Nucleus accumbens (tissue), 56 donors: ENCODE measurements around the gene FARS2.

Experiments
- DNase-seq, 56 donors: peaks; one replicate each; lab custom pipeline; 2025; lab: John Stamatoyannopoulos, UW

Gene FARS2

GRCh38 chr6:5732496-5732895 is 471.2 kb downstream of the FARS2 start:
- DNase-seq = no peak

GRCh38 chr6:5736016-5736738 is 474.9 kb downstream of the FARS2 start:
- no peak for DNase-seq

DNA sequence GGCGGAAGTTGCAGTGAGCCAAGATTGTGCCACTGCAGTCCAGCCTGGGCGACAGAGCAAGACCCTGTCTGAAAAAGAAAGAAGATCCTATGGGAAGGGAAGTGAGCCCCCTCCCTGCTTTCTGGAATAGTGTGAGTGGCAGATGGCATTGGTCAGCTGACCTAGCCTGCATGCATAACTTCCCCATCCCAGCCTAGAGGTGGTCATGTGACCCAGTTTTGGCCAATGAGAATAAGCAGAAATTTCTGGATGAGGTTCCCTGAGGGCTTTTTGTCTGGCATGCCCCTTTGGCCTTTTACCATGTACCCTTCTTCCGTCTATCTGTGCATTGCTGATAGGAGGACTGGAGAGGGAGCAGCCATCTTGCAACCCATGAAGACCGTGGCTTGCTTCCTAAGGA is 476.1 kb downstream of the FARS2 start:
- no peak for DNase-seq

DNA sequence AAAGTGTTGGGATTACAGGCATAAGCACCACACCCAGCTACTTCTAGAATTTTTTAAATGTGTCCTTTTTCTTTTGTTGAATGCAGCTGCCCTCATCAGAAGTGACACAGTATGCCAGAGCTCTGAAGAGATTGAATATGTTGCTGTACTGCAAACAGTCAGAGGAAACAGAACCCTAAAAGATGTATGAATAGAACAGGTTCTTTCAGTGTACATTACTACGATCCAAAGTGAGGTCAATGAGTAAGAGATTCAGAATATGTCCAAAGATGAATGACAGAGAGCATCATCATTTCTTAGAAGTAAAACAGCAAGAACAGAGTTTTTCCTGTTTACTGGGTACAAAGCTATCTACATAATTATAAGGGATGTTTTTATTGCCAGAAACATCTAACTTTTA is 476.9 kb downstream of the FARS2 start:
- DNase-seq = no peak

- DNase-seq = no peak
Observed at GRCh38 chr6:5744497-5744896, 483.2 kb downstream of the FARS2 start.

DNA sequence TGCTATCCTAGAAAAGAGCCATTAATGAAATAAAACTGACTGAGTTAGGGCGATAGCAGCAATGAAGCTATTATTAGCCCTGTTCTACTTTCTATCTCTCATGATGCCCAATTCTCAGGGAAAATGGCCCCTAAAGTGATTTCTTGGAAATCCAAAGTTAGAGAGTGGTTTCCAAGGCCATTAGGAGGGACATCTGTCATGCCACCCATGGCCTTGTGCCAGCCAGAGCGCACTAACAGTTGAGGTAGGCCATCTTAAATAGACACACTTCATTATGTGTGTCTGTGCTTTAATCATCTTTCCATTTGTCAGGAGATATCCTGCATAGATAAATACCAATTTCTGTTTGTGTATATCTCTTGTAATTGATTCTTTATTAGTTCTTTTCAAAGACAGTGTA is 483.8 kb downstream of the FARS2 start:
- no peak for DNase-seq

DNA sequence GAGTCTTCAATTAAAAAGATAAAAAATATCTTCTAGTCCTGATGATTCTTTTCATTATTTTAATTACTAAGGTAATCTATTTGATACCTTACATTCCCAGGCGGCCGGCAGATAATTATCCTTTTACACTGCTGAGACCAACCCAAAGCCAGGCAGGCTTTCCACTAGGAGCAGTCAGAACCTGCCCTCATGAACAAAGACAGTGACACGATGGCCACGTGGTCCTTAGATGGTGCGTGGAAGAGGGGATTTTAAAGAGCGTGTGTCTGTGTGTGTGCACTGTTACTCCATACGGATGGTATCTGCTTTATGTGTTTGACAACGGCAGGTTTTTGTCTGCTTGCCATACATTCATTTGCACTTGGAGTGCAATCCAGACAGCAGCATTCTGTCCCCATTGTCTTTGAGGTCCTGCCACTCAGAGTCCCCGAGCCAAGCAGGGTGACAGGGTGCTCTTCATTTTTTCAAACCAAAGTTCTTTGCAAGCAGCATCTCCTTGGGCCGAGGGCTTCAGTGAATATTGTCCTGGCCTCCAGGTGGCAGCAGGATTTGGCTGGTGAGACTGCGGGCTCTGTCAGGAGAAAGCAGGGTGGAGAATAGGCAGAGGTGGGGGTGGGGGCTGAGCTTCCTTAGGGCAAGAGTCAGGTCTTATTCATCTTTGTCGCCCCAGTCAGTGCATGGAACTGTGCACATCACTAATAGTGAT is 484.9 kb downstream of the FARS2 start:
- DNase-seq = peak in 1 of 56 donors; percentile 8

- DNase-seq = no peak
Observed at GRCh38 chr6:5746759-5747130, 485.4 kb downstream of the FARS2 start.

- no peak for DNase-seq
Observed at GRCh38 chr6:5747379-5747778, 486.1 kb downstream of the FARS2 start.

- DNase-seq = peak in 1 of 56 donors; percentile 4
Observed at GRCh38 chr6:5749016-5749650, 487.8 kb downstream of the FARS2 start.

DNA sequence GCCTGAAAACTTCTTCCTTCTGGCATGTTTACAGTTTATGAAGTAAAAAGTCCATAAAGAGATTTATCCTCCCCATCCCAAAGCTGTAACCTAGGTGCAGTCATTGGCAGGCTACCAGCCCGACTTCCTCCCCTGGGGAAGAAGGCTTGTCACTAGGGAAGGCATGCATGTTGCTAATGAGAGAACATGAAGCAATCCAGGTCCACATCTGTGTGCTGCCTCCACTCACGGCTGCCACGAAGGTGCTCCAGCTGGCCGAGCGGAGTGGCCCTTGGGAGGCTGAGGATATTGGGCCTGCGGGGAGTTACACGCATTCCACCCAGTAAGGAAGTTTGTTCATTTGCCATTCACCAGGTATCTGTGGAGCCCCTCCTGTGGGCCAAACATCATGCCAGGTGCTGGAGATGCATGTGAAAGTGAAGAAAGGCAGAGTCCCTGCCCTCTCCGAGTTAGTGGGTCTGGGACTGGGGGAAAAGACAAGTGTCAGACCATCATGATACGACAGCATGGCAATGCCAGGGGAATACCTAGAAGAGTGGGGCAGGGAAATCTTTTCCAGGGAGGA is 488.4 kb downstream of the FARS2 start:
- DNase-seq = no peak

DNA sequence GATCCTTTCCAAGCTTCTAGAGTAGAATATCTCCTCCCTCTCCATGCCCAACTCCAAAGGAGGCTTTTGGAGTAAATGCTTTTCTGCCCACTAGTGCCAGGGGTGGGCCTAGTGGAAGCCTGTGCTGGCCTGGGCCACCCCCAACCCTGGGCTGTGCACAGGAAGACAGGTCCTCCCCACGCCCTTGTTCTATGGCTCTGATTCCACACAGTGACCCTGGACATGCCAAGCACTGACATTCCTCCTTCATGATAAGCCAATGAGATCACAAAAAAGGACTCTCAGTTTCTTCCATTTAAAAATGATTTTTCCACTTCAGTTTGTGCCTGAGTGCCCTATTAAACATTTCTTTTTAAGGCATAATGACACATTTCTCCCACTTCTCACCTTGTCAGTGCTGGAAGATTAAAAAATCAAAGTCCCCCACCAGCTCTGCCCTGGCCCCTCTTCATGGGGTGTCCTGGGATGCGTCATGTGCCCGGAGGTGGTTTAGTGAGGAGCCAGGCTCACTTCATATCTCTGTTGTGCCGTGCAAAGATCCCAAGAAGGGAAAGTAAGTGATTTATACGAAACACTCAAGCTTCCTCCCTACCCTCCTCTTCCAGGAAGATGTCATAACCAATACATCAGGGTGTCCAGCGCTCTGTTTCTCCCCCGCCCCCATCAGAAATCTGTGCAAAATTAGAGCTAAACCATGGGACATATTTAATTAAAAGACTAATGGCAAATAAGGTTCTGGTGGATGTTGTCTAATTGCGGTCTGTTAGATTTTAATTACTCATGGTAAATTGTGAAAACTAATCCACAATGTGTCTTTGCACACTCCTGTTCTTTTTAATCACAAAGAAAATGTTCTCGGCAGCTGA is 490.4 kb downstream of the FARS2 start:
- DNase-seq = no peak

- DNase-seq = peak in 23 of 56 donors; percentile 4 to 62 (median 20)
Observed at GRCh38 chr6:5752391-5752680, 491.0 kb downstream of the FARS2 start.

GRCh38 chr6:5753209-5753608 is 491.9 kb downstream of the FARS2 start:
- DNase-seq = no peak

DNA sequence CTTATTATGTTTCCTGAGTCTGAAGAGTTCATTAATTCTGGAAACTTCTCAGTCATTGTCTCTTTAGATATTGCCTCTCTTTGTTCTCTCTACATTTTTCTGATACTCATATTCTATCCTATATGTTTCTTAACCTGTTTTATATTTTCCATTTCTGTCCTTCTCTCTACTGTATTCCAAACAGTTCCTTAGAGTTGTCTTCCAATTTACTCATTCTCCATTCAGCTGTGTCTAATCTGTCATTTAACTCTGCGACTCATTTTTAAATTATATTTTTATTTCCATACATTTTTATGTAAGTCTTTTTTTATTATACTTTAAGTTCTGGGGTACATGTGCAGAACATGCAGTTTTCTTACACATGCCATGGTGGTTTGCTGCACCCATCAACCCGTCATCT is 493.6 kb downstream of the FARS2 start:
- no peak for DNase-seq

DNA sequence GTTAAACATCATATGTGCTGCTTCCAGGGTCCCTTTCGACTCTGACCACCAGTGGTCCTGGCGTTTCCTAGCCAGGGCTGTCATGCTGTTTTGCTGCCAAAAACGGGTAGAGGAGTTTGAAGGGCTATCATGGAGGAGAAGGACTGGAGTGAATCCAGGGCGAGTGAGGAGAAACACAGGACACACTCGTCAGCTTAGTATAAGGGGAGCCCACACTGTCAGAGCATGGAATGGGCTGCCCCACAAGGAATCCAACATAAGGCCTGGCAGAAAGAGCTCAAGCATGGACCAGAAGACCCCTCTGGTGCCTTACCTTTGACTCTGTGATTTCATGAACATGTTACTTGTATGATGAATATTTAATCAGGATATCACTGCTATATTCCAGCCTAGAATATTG is 498.3 kb downstream of the FARS2 start:
- DNase-seq = no peak

DNA sequence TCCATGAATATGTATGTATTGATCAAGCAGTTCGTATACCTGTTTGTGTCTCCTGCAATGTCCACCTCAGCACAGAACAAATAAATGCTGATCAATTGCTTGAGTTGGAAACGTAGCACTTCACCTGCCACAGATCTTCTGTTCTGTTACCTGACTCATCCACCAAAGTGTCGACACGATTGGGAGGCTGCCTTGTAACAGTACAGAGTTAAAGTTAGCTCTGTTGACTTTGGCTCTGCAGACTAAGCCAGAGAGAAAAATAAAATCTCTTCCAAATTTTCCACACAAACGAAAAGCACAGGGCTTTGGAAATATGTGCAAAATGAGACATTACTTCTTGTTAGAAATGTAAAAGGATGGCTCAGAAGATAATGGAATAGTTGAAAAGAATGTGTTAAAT is 500.1 kb downstream of the FARS2 start:
- no peak for DNase-seq

GRCh38 chr6:5762561-5762968 is 501.3 kb downstream of the FARS2 start:
- no peak for DNase-seq

- DNase-seq = no peak
Observed at GRCh38 chr6:5763407-5763806, 502.1 kb downstream of the FARS2 start.

GRCh38 chr6:5763871-5764270 is 502.6 kb downstream of the FARS2 start:
- DNase-seq = peak in 1 of 56 donors; percentile 22
